Cardiac muscle cell (in vitro differentiated cells and primary cell): ENCODE results near the gene RNF149. TPM values are rescaled to one million over a fixed set of nuclear protein-coding genes. Genes with fewer than 3 reads are reported as not detected.
"Not testable (repeated sequence)": the region's sequence is repeated elsewhere in the genome, so short reads cannot be mapped to it uniquely, and the experiment has no call there.

ENCODE experiments used
- DNase-seq, 2 donors: peaks; one replicate each; pipeline versions ENCODE4 v3.0.0 to v3.0.0-alpha.2; 2010 to 2017; ENCODE audit warnings: low read depth in 1 of 2, low spot score in 1 of 2
- H3K27ac ChIP-seq: fragments of 200-600 bp; sonication (generic); 2 replicates; pipeline ENCODE4 v1.5.1; 2016
- H3K27me3 ChIP-seq: fragments of 200-600 bp; sonication (generic); 2 replicates; pipeline ENCODE4 v1.6.0; 2016; ENCODE audit warnings: control low read depth
- H3K36me3 ChIP-seq: fragments of 200-600 bp; sonication (generic); 2 replicates; pipeline ENCODE4 v1.5.1; 2016; ENCODE audit warnings: control low read depth
- H3K4me1 ChIP-seq: fragments of 200-600 bp; sonication (generic); 2 replicates; pipeline ENCODE4 v1.8.1; 2017; ENCODE audit warnings: low read depth, mild to moderate bottlenecking, mixed run types
- H3K4me3 ChIP-seq: fragments of 200-600 bp; sonication (generic); 2 replicates; pipeline ENCODE4 v1.5.1; 2016; ENCODE audit warnings: mild to moderate bottlenecking
- H3K9me3 ChIP-seq: fragments of 200-600 bp; sonication (generic); 2 replicates; pipeline ENCODE4 v1.5.1; 2017; ENCODE audit warnings: low read depth, mild to moderate bottlenecking, control low read depth
- polyA plus RNA-seq: library from polyadenylated mRNA; unstranded; fragments of >200 nt; fragmentation: Nextera tagmentation; extraction: Ambion mirVana; gene quantifications from 2 replicates; pipeline ENCODE4 v1.2.1, GENCODE V29; 2016
- total RNA-seq: library from RNA; depleted of rRNA; stranded (reverse); fragments of >200 nt; gene quantifications from 2 replicates; pipeline ENCODE4 v1.2.3, GENCODE V29; 2016
- TF ChIP-seq, protein P1 (sequence below): IDR thresholded peaks from 2 replicates; pipeline ENCODE4 v1.5.1; 2012; ENCODE audit warnings: low read depth, mild to moderate bottlenecking, low read length

Gene RNF149
- total and polyA plus RNA-seq, 2 experiments from 2014 or later = 44.4 to 69.9 TPM

DNA sequence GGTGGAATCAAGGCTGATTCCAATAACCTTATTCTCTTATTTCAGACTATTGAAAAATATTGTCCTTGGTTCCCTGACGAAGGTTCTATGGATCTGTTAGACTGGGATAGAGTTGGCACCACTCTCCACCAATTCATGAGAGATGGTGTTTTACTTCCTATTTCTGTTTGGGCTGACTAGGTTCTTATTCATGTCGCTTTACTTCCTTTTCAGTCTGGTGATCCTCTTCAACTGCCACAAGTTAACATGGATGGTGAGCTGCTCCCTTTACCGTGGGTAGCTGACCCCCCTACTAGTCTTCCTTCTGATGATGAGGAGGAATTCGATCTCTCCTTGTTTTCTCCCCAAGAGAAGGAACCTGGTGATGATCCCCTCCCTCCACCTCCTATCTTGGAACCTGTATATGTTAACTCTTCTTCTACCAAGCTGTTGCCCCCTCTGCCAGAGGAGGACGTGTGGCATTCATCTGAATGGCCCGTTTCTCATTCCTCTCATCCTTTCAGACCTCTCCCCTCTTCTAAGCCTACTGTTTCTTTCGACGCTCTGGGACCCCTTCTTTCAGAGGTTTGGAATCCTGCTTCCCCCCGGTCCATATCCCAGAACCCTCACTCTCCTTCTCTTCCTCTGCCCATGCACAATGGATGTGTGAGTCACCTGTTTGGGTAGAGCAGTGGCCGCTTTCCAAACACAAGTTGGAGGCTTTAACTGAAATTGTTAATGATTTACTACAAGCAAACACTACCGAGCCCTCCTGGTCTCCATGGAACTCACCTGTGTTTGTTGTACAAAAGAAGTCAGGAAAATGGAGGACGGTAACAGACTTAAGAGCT, 69.4 kb downstream of the RNF149 start:
- TF ChIP-seq, protein P1, sequence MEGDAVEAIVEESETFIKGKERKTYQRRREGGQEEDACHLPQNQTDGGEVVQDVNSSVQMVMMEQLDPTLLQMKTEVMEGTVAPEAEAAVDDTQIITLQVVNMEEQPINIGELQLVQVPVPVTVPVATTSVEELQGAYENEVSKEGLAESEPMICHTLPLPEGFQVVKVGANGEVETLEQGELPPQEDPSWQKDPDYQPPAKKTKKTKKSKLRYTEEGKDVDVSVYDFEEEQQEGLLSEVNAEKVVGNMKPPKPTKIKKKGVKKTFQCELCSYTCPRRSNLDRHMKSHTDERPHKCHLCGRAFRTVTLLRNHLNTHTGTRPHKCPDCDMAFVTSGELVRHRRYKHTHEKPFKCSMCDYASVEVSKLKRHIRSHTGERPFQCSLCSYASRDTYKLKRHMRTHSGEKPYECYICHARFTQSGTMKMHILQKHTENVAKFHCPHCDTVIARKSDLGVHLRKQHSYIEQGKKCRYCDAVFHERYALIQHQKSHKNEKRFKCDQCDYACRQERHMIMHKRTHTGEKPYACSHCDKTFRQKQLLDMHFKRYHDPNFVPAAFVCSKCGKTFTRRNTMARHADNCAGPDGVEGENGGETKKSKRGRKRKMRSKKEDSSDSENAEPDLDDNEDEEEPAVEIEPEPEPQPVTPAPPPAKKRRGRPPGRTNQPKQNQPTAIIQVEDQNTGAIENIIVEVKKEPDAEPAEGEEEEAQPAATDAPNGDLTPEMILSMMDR = no peak
- H3K9me3 ChIP-seq = no peaks in the 10 kb centered on the region

DNA sequence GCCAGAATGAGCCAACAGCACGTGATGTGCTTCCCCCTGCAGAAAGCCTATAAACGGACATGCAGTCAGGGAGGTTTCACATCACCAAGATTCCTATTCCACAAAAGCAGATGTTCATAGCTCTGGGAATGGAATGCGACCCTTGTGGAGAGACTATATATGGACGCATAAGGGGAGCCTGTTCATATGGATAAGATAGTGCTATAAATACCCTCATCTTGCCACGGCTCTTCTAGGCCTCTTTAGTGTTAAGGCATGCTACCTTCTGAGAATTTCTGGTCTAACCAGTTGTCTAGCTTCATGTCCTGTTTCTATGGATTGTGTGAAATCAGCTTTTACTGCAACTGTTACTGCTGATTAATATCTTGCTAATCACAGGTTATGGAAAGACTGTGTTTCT, 70.6 kb downstream of the RNF149 start:
- H3K4me3 ChIP-seq, H3K27me3 ChIP-seq, H3K36me3 ChIP-seq, H3K9me3 ChIP-seq: not testable (repeated sequence)
- peaks cover 19% of the 10 kb centered on the region for H3K4me1 ChIP-seq
- H3K27ac ChIP-seq = peak overlapping the region; percentile 99
- DNase-seq = peak; percentile 23 to 78

More for the DNA sequence above, 69.4 kb downstream of the RNF149 start:
- no peaks in the 10 kb centered on the region for H3K27me3 ChIP-seq
- DNase-seq = no peak
- peak overlapping the region; percentile 99 for H3K27ac ChIP-seq
- H3K4me3 ChIP-seq = no peak overlapping the region
- peaks cover 19% of the 10 kb centered on the region for H3K4me1 ChIP-seq
- no peaks in the 10 kb centered on the region for H3K36me3 ChIP-seq

DNA sequence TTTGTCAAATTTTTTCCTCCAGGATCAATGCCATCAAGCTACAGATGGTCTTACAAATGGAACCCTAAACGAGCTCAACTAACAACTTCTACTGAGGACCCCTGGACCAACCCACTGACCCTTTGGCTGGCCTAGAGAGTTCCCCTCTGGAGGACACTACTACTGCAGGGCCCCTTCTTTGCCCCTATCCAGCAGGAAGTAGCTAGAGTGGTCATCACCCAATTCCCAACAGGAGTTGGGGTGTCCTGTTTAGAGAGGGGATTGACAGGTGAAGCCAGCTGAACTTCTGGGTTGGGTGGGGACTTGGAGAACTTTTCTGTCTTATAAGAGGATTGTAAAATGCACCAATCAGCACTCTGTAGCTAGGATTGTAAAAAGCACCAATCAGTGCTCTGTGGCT, 72.5 kb downstream of the RNF149 start:
- not testable (repeated sequence) for DNase-seq, H3K27ac ChIP-seq, H3K4me3 ChIP-seq, H3K9me3 ChIP-seq, H3K36me3 ChIP-seq, H3K27me3 ChIP-seq
- H3K4me1 ChIP-seq = peaks cover 19% of the 10 kb centered on the region

DNA sequence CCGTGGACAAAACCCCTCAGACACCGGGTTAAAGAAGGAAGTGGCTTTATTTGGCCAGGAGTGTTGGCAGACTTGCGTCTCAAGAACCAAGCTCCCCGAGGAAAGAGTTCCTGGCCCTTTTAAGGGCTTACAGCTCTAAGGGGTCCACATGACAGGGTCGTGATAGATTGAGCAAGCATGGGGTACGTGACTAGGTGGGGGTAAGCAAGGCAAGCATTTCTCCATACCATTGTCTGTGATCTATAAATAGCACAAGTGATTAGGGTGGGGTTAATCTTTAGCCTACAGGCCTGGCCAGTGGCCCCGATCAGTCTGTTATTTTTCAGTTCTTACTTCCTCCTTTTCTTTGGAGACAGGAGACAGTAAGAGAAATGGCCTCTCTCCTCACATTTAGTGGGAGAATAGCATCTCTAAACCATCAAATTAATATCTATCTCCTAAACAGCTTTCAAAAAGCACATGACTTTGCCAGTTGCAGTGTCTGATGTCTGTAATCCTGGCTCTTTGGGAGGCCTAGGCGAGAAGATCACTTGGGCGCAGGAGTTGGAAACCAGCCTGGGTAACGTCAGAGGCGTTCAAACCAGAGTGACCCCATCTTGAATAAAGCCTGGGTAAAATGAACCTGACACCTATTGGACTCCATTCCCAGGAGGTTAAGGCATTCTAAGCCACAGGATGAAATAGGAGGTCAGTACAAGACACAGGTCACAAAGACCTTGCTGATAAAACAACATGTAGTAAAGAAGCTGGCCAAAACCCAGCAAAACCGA, 74.1 kb downstream of the RNF149 start:
- no peak overlapping the region for H3K27ac ChIP-seq
- H3K4me3 ChIP-seq = no peak overlapping the region
- H3K27me3 ChIP-seq = no peaks in the 10 kb centered on the region
- no peaks in the 10 kb centered on the region for H3K9me3 ChIP-seq
- H3K4me1 ChIP-seq = peaks cover 12% of the 10 kb centered on the region
- TF ChIP-seq, protein P1 = no peak
- H3K36me3 ChIP-seq = no peaks in the 10 kb centered on the region
- no peak for DNase-seq

DNA sequence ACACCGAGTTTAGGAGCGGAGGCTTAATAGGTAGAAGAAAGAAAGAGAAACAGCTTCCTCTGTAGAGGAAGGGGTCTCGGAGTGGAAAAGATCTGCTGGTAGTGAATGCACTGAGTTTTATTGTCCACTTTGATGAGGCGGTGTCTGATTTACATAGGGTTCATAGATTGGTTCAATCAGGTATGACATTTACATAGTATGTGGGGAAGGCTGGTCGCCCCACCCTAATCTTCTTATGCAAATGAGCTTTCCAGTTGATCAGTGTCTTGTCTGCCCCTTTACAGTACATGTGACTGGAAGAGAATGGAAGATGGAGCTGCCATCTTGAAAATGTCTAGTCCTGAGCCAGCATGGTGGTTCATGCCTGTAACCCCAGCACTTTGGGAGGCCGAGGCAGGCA, 75.7 kb downstream of the RNF149 start:
- H3K36me3 ChIP-seq = no peaks in the 10 kb centered on the region
- no peak overlapping the region for H3K27ac ChIP-seq
- no peak for DNase-seq
- H3K27me3 ChIP-seq = no peaks in the 10 kb centered on the region
- H3K4me1 ChIP-seq = peaks cover 5% of the 10 kb centered on the region
- TF ChIP-seq, protein P1 = no peak
- no peaks in the 10 kb centered on the region for H3K9me3 ChIP-seq
- H3K4me3 ChIP-seq = no peak overlapping the region

DNA sequence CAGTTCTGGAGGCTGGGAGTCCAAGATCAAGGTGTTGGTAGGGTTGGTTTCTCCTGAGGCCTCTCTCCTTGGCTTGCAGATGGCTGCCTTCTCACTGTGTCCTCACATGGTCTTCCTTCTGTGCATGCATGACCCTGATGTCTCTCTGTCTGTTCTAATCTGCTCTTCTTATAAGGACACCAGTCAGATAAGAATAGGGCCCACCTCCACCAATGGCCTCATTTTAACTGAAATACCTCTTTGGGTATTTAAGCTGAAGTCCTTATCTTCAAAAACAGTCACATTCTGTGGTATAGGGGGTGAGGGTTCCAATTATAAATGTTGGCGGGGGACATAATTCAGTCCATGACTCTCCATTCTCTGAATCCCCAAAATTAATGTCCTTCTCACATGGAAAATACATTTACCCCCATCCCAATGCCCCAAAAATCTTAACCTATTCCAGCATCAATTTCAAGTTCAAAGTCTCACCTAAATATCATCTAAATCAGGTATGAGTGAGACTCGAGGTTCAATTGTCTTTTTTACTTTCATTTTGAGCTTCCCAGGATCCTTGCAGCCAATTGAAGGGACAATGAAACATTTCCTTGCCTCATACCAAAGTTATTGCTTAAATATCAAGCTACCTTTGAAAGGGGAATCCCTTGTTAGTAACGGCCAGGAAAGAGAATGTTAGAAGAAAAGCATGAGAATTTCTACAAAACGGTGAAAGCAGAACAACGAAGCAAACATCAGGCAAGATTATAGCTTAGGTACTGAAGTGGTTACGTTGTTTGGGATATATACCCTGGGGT, 76.4 kb downstream of the RNF149 start:
- no peaks in the 10 kb centered on the region for H3K27me3 ChIP-seq
- no peak overlapping the region for H3K4me3 ChIP-seq
- H3K27ac ChIP-seq = no peak overlapping the region
- DNase-seq = no peak
- no peaks in the 10 kb centered on the region for H3K9me3 ChIP-seq
- TF ChIP-seq, protein P1 = no peak
- H3K36me3 ChIP-seq = no peaks in the 10 kb centered on the region
- H3K4me1 ChIP-seq = no peaks in the 10 kb centered on the region
